ENCODE results near the gene MOG.

MOG gene

DNA sequence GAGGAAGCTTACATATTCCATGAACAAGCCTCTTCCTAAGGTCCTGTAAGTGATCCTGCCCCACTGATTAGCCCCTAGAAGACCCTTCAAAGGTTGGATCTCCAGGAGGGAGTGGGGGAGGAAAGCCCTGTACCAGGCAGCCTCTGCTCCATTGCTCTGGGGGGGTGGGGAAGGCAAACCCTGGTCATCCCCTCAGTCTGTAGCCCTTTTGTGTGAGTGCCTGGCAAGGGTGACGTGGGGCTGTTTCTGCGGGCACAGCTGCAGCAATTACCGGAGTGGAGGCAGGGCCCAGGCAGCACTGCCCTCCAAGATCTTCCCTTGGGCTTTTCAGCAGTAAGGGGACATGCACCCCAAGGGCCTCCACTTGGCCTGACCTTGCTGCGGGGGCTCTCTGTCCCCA lies at the start of gene MOG:
MOG (plus strand) TSS at position 295 of the 400 bp plus-strand sequence. CDS start 118 bp downstream, outside the sequence.
- POLR2A ChIA-PET, result no interaction called here
- no peak for DNase-seq (ENCODE audit: extremely low spot score)
- TF ChIP-seq, protein P1, sequence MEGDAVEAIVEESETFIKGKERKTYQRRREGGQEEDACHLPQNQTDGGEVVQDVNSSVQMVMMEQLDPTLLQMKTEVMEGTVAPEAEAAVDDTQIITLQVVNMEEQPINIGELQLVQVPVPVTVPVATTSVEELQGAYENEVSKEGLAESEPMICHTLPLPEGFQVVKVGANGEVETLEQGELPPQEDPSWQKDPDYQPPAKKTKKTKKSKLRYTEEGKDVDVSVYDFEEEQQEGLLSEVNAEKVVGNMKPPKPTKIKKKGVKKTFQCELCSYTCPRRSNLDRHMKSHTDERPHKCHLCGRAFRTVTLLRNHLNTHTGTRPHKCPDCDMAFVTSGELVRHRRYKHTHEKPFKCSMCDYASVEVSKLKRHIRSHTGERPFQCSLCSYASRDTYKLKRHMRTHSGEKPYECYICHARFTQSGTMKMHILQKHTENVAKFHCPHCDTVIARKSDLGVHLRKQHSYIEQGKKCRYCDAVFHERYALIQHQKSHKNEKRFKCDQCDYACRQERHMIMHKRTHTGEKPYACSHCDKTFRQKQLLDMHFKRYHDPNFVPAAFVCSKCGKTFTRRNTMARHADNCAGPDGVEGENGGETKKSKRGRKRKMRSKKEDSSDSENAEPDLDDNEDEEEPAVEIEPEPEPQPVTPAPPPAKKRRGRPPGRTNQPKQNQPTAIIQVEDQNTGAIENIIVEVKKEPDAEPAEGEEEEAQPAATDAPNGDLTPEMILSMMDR (IDR thresholded peaks at IDR 0.05; ENCODE audit: control extremely low read depth, extremely low read depth, low read depth, missing control alignments), result no peak
- CTCF ChIA-PET, result interaction anchor here (1.0 to 2.2 kb wide), 3 partner anchors 10 to 357 kb away, joined by 3 to 8 read pairs (median 3); no protein-coding TSS in a partner anchor

DNA sequence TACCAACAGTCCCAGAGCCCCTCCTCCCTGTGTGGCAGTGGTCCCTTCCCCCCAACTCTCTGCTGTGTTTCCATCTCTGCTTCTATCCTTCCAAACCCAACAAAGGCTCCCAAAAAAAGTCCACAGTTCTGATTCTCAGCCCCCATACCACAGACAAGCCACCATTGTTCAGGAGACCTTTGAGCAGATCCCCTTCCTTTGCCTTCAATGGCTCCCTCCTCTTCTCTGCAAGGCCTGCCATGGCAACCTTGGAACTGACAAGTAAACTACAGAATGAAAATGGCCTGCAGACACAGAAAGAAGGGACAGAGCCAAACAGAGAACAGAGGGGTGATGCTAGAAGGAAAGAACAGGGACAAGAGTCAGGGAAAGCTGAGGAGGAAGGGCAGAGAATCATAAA lies 48.8 kb upstream of the MOG start:
- ChIA-PET CTCF (interaction anchor here (1.6 kb wide), 1 partner anchor 45 kb away, joined by 3 read pairs; no protein-coding TSS in a partner anchor), POLR2A (no interaction called here)
- no peak for DNase-seq (ENCODE audit: extremely low spot score)
- TF ChIP-seq, protein P1 (IDR thresholded peaks at IDR 0.05; ENCODE audit: control extremely low read depth, extremely low read depth, low read depth, missing control alignments), result no peak

GRCh38 chr6:29610540-29610939 lies 46.4 kb upstream of the MOG start:
- TF ChIP-seq, protein P1 (IDR thresholded peaks at IDR 0.05; ENCODE audit: control extremely low read depth, extremely low read depth, low read depth, missing control alignments), result no peak

DNA sequence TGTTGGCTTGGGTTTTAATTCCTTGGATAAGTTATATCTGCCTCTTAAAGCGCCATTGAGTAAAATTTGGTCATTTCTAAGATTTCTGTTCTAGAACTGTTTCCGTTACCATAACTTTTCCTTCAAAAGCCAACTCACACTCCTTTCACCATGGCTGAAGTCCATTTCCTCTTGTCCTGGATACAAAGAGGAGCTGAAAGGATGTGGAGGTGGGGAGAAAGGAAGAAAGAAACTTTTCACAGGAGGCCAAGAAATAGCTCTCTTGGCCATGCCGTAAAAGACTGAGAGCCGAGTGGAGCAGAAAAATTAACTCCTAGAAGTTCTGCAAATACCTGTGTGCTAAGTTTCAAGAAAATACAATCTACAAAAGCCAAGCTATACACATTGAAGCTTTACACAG lies 45.5 kb upstream of the MOG start:
- TF ChIP-seq, protein P1 (IDR thresholded peaks at IDR 0.05; ENCODE audit: control extremely low read depth, extremely low read depth, low read depth, missing control alignments), result no peak
- ChIA-PET CTCF (interaction anchor here (1.2 kb wide), 1 partner anchor 38 kb away, joined by 3 read pairs; no protein-coding TSS in a partner anchor), POLR2A (no interaction called here)
- DNase-seq (ENCODE audit: extremely low spot score), result no peak

More at GRCh38 chr6:29610540-29610939, 46.4 kb upstream of the MOG start:
- CTCF ChIA-PET, result no interaction called here
- POLR2A ChIA-PET, result no interaction called here
- no peak for DNase-seq (ENCODE audit: extremely low spot score)

DNA sequence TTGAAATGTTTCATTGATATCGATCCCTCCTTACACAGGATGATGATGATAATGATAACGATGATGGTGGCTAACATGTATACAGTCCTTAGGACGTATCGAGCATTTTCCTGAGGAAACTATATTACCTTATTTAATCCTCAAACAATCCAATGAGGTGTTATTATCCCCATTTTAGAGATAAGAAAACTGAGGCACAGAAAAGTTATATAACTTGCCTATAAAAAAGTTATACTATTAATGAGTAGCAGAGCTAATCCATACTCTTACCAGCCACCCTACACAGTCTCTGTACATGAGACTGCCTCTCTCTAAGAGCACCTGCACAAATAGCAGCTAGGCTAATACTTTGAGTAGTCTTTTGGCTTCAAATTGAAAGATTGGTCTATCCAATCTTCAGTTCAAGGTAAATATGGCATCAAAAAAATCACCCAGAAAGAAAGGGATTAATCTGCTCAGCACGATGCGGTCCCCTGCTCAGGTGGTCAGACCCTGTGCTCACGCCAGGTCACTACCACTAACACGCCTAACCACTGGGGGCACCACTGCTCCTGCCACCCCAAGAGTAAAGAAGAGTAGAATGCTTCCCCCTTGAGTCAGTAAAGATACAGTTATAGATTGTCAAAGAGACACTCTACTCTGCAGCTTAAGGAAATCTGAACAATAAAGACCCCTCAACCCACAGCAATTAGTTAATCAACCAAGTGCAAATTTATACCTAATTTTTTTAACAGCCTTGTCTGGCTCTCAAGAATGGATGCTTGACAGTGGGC lies 38.9 kb upstream of the MOG start:
- no peak for DNase-seq (ENCODE audit: extremely low spot score)
- ChIA-PET CTCF (interaction anchor here (1.3 to 1.6 kb wide), 3 partner anchors 11 to 39 kb away, joined by 3 to 8 read pairs (median 5); no protein-coding TSS in a partner anchor), POLR2A (no interaction called here)
- TF ChIP-seq, protein P1 (IDR thresholded peaks at IDR 0.05; ENCODE audit: control extremely low read depth, extremely low read depth, low read depth, missing control alignments), result peak; percentile 29

DNA sequence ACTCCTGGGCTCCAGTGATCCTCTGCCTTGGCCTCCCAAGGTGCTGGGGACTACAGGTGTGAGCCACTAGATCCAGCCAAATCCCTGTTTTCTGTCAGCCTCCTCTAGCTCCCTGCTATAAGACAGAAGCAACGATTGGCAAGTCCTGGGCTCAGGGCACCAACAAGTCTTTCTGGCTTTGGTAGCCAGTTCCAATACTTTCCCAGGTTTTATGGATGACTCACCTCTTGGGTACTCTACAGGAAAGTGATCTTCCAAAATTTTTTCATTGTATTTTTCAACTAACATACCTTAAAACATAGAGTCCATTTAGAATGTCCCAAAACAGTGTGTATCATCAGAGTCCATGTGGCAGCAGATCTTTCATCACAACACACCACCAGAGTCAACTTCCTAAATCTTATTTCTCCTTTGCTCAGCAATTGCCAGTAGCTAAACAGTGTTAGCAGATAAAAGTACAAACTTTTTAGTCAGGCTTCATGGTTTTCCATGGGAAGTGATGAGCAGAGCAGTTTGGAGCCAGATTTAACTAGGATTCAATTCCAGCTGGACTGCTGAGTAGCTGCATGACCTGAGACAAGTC lies 37.2 kb upstream of the MOG start:
- CTCF ChIA-PET, result interaction anchor here (0.6 to 1.4 kb wide), 3 partner anchors 9 to 17 kb away, joined by 3 to 5 read pairs (median 3); no protein-coding TSS in a partner anchor
- TF ChIP-seq, protein P1 (IDR thresholded peaks at IDR 0.05; ENCODE audit: control extremely low read depth, extremely low read depth, low read depth, missing control alignments), result no peak

More for the DNA sequence above, 37.2 kb upstream of the MOG start:
- POLR2A ChIA-PET, result no interaction called here
- DNase-seq (ENCODE audit: extremely low spot score), result no peak

Measured in GM10248 (cell line).